Measurements from ENCODE around the gene HDAC9. TPM values are rescaled to one million over a fixed set of nuclear protein-coding genes. Genes with fewer than 3 reads are reported as not detected.

HDAC9 gene
- polyA plus RNA-seq, 3 donors = 41.7 to 51.2 (median 44.2) TPM

DNA sequence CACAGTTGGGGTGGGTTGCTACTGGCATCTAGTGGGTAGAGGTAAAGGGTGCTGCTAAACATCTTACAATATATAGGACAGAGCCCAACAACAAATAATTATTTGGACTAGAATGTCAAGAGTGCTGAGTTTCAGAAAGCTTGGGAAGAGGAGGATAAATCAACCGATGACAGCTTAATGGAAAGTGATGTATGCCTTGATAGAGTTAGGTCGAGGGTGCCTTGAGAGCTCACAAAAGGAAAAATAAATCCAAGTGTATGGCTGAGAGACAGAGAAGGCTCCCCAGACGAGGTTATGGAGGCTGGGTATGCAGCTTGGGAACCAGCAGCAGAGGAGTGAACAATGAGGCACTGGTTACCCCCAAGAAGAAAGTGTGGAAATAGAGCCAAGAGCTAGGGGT lies 211.1 kb downstream of the HDAC9 start:
- Histone ChIP-seq H4K20me1 (ENCODE audit: insufficient read depth, low read length) (no peaks in the 10 kb centered on the region), H3K27ac (ENCODE audit: low read depth in 1 of 2, low read length in 2 of 2) (no peak overlapping the region), H3K9me3 (replicated peaks in 1 of 2; ENCODE audit: control insufficient read depth in 1 of 2, insufficient read depth in 1 of 2, low read length in 2 of 2) (no peaks in the 10 kb centered on the region), H3K27me3 (ENCODE audit: control insufficient read depth in 2 of 2, insufficient read depth in 2 of 2, low read length in 2 of 2) (no peaks in the 10 kb centered on the region), H2AFZ (ENCODE audit: insufficient read depth, low read depth, low read length, poor library complexity, severe bottlenecking) (no peak overlapping the region), H3K9ac (ENCODE audit: insufficient read depth, low read length, poor library complexity, severe bottlenecking) (no peak overlapping the region), H3K4me2 (replicated peaks; ENCODE audit: extremely low read depth, low read length, poor library complexity, severe bottlenecking) (no peak overlapping the region), H3K79me2 (ENCODE audit: insufficient read depth, low read length) (no peaks in the 10 kb centered on the region), H3K4me3 (replicated peaks in 1 of 3; ENCODE audit: low read depth in 2 of 3, low read length in 3 of 3) (no peak overlapping the region), H3K4me1 (ENCODE audit: control insufficient read depth in 1 of 2, insufficient read depth in 2 of 2, low read length in 2 of 2) (no peaks in the 10 kb centered on the region), H3K36me3 (replicated peaks in 1 of 2; ENCODE audit: control insufficient read depth in 1 of 2, insufficient read depth in 2 of 2, low read length in 2 of 2) (no peaks in the 10 kb centered on the region)
- H3K9me3 Mint-ChIP-seq = peaks cover 0 to 6% (median 0%) of the 10 kb centered on the region in 7 donors
- intact Hi-C loops (cut with micrococcal nuclease) = no loop called here
- TF ChIP-seq, protein P1, sequence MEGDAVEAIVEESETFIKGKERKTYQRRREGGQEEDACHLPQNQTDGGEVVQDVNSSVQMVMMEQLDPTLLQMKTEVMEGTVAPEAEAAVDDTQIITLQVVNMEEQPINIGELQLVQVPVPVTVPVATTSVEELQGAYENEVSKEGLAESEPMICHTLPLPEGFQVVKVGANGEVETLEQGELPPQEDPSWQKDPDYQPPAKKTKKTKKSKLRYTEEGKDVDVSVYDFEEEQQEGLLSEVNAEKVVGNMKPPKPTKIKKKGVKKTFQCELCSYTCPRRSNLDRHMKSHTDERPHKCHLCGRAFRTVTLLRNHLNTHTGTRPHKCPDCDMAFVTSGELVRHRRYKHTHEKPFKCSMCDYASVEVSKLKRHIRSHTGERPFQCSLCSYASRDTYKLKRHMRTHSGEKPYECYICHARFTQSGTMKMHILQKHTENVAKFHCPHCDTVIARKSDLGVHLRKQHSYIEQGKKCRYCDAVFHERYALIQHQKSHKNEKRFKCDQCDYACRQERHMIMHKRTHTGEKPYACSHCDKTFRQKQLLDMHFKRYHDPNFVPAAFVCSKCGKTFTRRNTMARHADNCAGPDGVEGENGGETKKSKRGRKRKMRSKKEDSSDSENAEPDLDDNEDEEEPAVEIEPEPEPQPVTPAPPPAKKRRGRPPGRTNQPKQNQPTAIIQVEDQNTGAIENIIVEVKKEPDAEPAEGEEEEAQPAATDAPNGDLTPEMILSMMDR (IDR thresholded peaks at IDR 0.05) = no peak
- H3K27ac Mint-ChIP-seq = no peak overlapping the region
- no peak for DNase-seq
- 72% methylated on average over 3 of the region's 3 CpGs for WGBS (ENCODE audit: insufficient coverage)
- peaks cover 0 to 2% (median 2%) of the 10 kb centered on the region in 3 donors for H3K27me3 Mint-ChIP-seq (ENCODE audit: low read depth in 3 of 3)
- H3K4me1 Mint-ChIP-seq = no peaks in the 10 kb centered on the region
- H3K4me3 Mint-ChIP-seq = no peak overlapping the region
- peaks cover 0 to 4% of the 10 kb centered on the region in 2 donors for H3K36me3 Mint-ChIP-seq

DNA sequence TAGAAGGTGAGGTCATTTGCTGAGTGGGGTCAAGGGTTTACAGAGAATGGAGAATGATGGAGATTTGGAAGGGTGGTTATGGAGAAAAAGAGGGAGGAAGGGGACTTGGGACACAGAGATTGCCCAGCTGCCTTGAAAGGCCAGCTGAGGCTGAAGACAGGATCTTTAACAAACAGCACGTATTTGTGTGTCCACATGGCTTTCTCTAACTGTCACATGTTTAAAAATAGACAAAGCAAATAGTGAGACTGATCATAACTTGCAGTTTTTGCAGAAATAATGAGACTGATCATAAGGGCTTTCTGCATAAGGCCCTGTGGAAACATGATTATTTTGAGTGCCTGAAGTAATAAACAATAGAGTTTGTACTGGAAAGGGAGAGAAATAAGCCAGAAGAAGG lies 212.7 kb downstream of the HDAC9 start:
- no peaks in the 10 kb centered on the region for H3K79me2 ChIP-seq (ENCODE audit: insufficient read depth, low read length)
- peaks cover 0 to 6% (median 0%) of the 10 kb centered on the region in 7 donors for H3K9me3 Mint-ChIP-seq
- H3K36me3 Mint-ChIP-seq = peaks cover 0 to 4% of the 10 kb centered on the region in 2 donors
- H3K4me1 Mint-ChIP-seq = no peaks in the 10 kb centered on the region
- H4K20me1 ChIP-seq (ENCODE audit: insufficient read depth, low read length) = no peaks in the 10 kb centered on the region
- TF ChIP-seq, protein P1 (IDR thresholded peaks at IDR 0.05) = no peak
- H3K36me3 ChIP-seq (replicated peaks in 1 of 2; ENCODE audit: control insufficient read depth in 1 of 2, insufficient read depth in 2 of 2, low read length in 2 of 2) = no peaks in the 10 kb centered on the region
- H3K27me3 ChIP-seq (ENCODE audit: control insufficient read depth in 2 of 2, insufficient read depth in 2 of 2, low read length in 2 of 2) = no peaks in the 10 kb centered on the region
- no peak overlapping the region for H3K27ac ChIP-seq (ENCODE audit: low read depth in 1 of 2, low read length in 2 of 2)
- intact Hi-C loops (cut with micrococcal nuclease) = no loop called here
- WGBS (ENCODE audit: insufficient coverage) = no CpG with 5 or more reads among the region's 1 CpG
- no peak overlapping the region for H3K4me3 Mint-ChIP-seq
- no peak overlapping the region for H3K4me3 ChIP-seq (replicated peaks in 1 of 3; ENCODE audit: low read depth in 2 of 3, low read length in 3 of 3)
- H3K4me1 ChIP-seq (ENCODE audit: control insufficient read depth in 1 of 2, insufficient read depth in 2 of 2, low read length in 2 of 2) = no peaks in the 10 kb centered on the region
- DNase-seq = no peak
- no peak overlapping the region for H2AFZ ChIP-seq (ENCODE audit: insufficient read depth, low read depth, low read length, poor library complexity, severe bottlenecking)
- no peak overlapping the region for H3K9ac ChIP-seq (ENCODE audit: insufficient read depth, low read length, poor library complexity, severe bottlenecking)
- no peaks in the 10 kb centered on the region for H3K9me3 ChIP-seq (replicated peaks in 1 of 2; ENCODE audit: control insufficient read depth in 1 of 2, insufficient read depth in 1 of 2, low read length in 2 of 2)
- peaks cover 0 to 2% (median 2%) of the 10 kb centered on the region in 3 donors for H3K27me3 Mint-ChIP-seq (ENCODE audit: low read depth in 3 of 3)
- peak overlapping the region in 1 of 7 donors; percentile 52 for H3K27ac Mint-ChIP-seq
- H3K4me2 ChIP-seq (replicated peaks; ENCODE audit: extremely low read depth, low read length, poor library complexity, severe bottlenecking) = no peak overlapping the region
